ENCODE results near the gene OR7G2. TPM values are rescaled to one million over a fixed set of nuclear protein-coding genes. Genes with fewer than 3 reads are reported as not detected.
A peak's percentile ranks its signal among the peaks of the same experiment; 100 is the strongest.

Gene OR7G2
- total and polyA plus RNA-seq, 9 of the 15 experiments (the other 6 are each of a cell fraction or from before 2014, with no cell fraction given): 0.20 TPM; not detected in 8

GRCh38 chr19:9075064-9075949, 32.0 kb downstream of the OR7G2 start (continued):
- TF ChIP-seq ZNF655 (CRISPR knock-in tag; IDR thresholded peaks at IDR 0.05) (no peak), ETV6 (IDR thresholded peaks at IDR 0.05; ENCODE audit: borderline replicate concordance in 1 of 2, low read depth in 2 of 2, low read length in 1 of 2) (no peak), ETV6 (CRISPR knock-in tag; IDR thresholded peaks at IDR 0.05; ENCODE audit: borderline replicate concordance) (no peak), GATAD2A (IDR thresholded peaks at IDR 0.05) (0 out of 2 replicates have a peak, but pooled peaks have one; percentile 30), TSC22D4 (tag; IDR thresholded peaks at IDR 0.05) (no peak), TARDBP (IDR thresholded peaks at IDR 0.05) (no peak), EZH2 (IDR thresholded peaks at IDR 0.05; ENCODE audit: borderline replicate concordance, low read depth, low read length) (no peak), ZC3H4 (CRISPR knock-in tag; IDR thresholded peaks at IDR 0.05; ENCODE audit: borderline replicate concordance) (no peak), BRF2 (IDR thresholded peaks at IDR 0.05; ENCODE audit: borderline replicate concordance, insufficient read depth, insufficient read length) (no peak), ZKSCAN1 (IDR thresholded peaks at IDR 0.05; ENCODE audit: low read depth, low read length) (no peak), PYGO2 (tag; IDR thresholded peaks at IDR 0.05) (no peak), SOX6 (IDR thresholded peaks at IDR 0.05) (peak; percentile 98), CBFB (CRISPR knock-in tag; IDR thresholded peaks at IDR 0.05) (no peak), MYNN (IDR thresholded peaks at IDR 0.05) (peak; percentile 80), MYNN (CRISPR knock-in tag; IDR thresholded peaks at IDR 0.05) (no peak)

Data from K562 (cell line).